HEK293 (cell line): ENCODE data around the gene BUB3.

Experiments used
- FEZF1 ChIP-seq: fragments of 450-650 bp; formaldehyde crosslinking; IDR thresholded peaks from 2 replicates; pipeline ENCODE4 v1.5.1; 2016; ENCODE audit warnings: missing biosample characterization, missing genetic modification characterization
- KLF1 ChIP-seq: fragments of 450-650 bp; formaldehyde crosslinking; IDR thresholded peaks from 2 replicates; pipeline ENCODE4 v1.5.1; 2016; ENCODE audit warnings: missing biosample characterization, missing genetic modification characterization
- KLF8 ChIP-seq: fragments of 450-650 bp; formaldehyde crosslinking; IDR thresholded peaks from 2 replicates; pipeline ENCODE4 v1.5.1; 2016; ENCODE audit warnings: missing biosample characterization, missing genetic modification characterization
- REPIN1 ChIP-seq: fragments of 450-650 bp; formaldehyde crosslinking; IDR thresholded peaks from 2 replicates; pipeline ENCODE4 v1.5.1; 2017; ENCODE audit warnings: missing biosample characterization, missing genetic modification characterization, low read depth
- SETDB1 ChIP-seq: IDR thresholded peaks from one replicate; pipeline ENCODE4 v1.6.1; 2017; ENCODE audit warnings: mild to moderate bottlenecking, low read length, moderate library complexity, mixed read lengths; ENCODE audit not compliant: insufficient read length
- SP2 ChIP-seq: fragments of 450-650 bp; formaldehyde crosslinking; IDR thresholded peaks from 2 replicates; pipeline ENCODE4 v1.5.1; 2016; ENCODE audit warnings: missing biosample characterization, missing genetic modification characterization
- SP3 ChIP-seq: fragments of 450-650 bp; formaldehyde crosslinking; IDR thresholded peaks from 2 replicates; pipeline ENCODE4 v1.5.1; 2016; ENCODE audit warnings: missing biosample characterization, missing genetic modification characterization
- ZBTB20 ChIP-seq: fragments of 450-650 bp; formaldehyde crosslinking; IDR thresholded peaks from 2 replicates; pipeline ENCODE4 v1.5.1; 2016; ENCODE audit warnings: missing biosample characterization, missing genetic modification characterization
- ZBTB21 ChIP-seq: fragments of 450-650 bp; formaldehyde crosslinking; IDR thresholded peaks from 2 replicates; pipeline ENCODE4 v1.5.1; 2017; ENCODE audit warnings: missing biosample characterization, missing genetic modification characterization
- ZNF10 ChIP-seq: fragments of 450-650 bp; formaldehyde crosslinking; IDR thresholded peaks from 2 replicates; pipeline ENCODE4 v1.5.1; 2017; ENCODE audit warnings: missing biosample characterization, missing genetic modification characterization
- ZNF16 ChIP-seq: fragments of 450-650 bp; formaldehyde crosslinking; IDR thresholded peaks from 2 replicates; pipeline ENCODE4 v1.5.1; 2016; ENCODE audit warnings: low read depth, missing biosample characterization, missing genetic modification characterization
- ZNF23 ChIP-seq: fragments of 450-650 bp; formaldehyde crosslinking; IDR thresholded peaks from 2 replicates; pipeline ENCODE4 v1.5.1; 2016; ENCODE audit warnings: missing biosample characterization, missing genetic modification characterization, borderline replicate concordance
- ZNF544 ChIP-seq: fragments of 450-650 bp; formaldehyde crosslinking; IDR thresholded peaks from 2 replicates; pipeline ENCODE4 v1.5.0; 2017; ENCODE audit warnings: missing biosample characterization, missing genetic modification characterization
- ZNF555 ChIP-seq: fragments of 450-650 bp; formaldehyde crosslinking; conservative IDR thresholded peaks from 2 replicates; pipeline ENCODE4 v1.5.1; 2017; ENCODE audit warnings: missing biosample characterization, mild to moderate bottlenecking, missing genetic modification characterization, inconsistent platforms
- ZNF596 ChIP-seq: fragments of 450-650 bp; IDR thresholded peaks from 2 replicates; pipeline ENCODE4 v1.5.0; 2018; ENCODE audit warnings: missing biosample characterization, mild to moderate bottlenecking, missing genetic modification characterization, moderate library complexity
- ZNF777 ChIP-seq: fragments of 450-650 bp; formaldehyde crosslinking; IDR thresholded peaks from 2 replicates; pipeline ENCODE4 v1.5.1; 2017; ENCODE audit warnings: missing biosample characterization, missing genetic modification characterization, borderline replicate concordance
- TF ChIP-seq, protein P1 (sequence below): fragments of 450-650 bp; formaldehyde crosslinking; IDR thresholded peaks from 2 replicates; pipeline ENCODE4 v1.5.1; 2016; ENCODE audit warnings: missing biosample characterization, missing genetic modification characterization
- TF ChIP-seq, protein P2 (sequence below): fragments of 450-650 bp; formaldehyde crosslinking; IDR thresholded peaks from 2 replicates; pipeline ENCODE4 v1.5.1; 2017; ENCODE audit warnings: missing biosample characterization, missing genetic modification characterization
- TF ChIP-seq, protein P3 (sequence below): fragments of 450-650 bp; formaldehyde crosslinking; IDR thresholded peaks from 2 replicates; pipeline ENCODE4 v1.5.1; 2016; ENCODE audit warnings: missing biosample characterization, missing genetic modification characterization
- TF ChIP-seq, protein P4 (sequence below): fragments of 450-650 bp; formaldehyde crosslinking; IDR thresholded peaks from 2 replicates; pipeline ENCODE4 v1.5.1; 2016; ENCODE audit warnings: missing biosample characterization, missing genetic modification characterization
- TF ChIP-seq, protein P5 (sequence below): fragments of 450-650 bp; formaldehyde crosslinking; IDR thresholded peaks from 2 replicates; pipeline ENCODE4 v1.5.1; 2016; ENCODE audit warnings: missing biosample characterization, missing genetic modification characterization

Gene BUB3

DNA sequence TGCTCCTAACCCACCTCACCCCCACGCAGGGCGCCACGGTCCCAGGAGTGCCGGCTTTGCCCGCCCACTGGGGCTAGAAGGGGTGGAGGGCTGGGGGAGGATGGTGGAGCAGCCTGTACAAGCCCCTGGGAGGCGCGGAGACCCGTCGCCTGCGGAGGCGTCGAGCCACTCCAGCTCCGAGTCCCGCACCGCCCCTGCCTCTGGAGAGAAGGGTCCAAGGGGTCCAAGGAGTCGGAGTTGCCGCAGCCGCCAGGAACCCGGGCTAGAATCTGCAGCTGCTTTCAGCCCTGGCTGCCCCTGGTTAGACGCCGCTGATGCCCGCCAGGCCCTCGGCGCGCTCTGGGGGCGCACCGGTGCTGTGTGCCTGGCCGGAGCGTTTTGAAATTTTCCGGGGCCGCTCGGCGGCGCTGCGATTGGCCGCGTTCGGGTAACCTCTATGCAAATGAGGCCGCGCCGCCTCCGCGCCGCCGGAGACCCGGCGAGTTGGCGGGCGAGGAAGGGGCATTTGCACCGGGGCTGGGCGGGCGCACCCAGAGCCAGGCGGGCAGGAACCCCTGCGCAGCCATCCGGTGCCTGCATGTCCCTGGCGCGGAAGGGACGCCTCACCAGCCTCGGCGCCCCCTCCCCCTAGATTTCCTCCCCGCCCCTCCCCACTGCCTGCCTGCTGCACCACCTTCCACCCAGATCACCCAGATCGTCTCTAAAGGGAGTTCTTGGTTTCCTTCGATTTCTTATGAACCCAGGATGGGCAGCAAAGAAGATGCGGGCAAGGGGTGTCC, 6.4 kb upstream of the BUB3 start, which contains the start of gene HMX2 (continued):
- TF ChIP-seq, protein P1, sequence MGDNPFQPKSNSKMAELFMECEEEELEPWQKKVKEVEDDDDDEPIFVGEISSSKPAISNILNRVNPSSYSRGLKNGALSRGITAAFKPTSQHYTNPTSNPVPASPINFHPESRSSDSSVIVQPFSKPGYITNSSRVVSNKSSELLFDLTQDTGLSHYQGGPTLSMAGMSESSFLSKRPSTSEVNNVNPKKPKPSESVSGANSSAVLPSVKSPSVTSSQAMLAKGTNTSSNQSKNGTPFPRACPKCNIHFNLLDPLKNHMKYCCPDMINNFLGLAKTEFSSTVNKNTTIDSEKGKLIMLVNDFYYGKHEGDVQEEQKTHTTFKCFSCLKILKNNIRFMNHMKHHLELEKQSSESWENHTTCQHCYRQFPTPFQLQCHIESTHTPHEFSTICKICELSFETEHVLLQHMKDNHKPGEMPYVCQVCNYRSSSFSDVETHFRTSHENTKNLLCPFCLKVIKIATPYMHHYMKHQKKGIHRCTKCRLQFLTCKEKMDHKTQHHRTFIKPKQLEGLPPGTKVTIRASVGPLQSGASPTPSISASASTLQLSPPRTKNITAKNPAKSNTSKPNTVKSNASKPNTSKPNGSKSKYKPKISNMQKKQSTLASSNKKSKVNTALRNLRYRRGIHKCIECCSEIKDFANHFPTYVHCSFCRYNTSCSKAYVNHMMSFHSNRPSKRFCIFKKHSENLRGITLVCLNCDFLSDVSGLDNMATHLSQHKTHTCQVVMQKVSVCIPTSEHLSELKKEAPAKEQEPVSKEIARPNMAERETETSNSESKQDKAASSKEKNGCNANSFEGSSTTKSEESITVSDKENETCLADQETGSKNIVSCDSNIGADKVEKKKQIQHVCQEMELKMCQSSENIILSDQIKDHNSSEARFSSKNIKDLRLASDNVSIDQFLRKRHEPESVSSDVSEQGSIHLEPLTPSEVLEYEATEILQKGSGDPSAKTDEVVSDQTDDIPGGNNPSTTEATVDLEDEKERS (tag by site-specific recombination): no peak
- TF ChIP-seq ZBTB20 (tag by site-specific recombination): peak; percentile 43; the same call in 1 of the 2 replicates
- no peak for TF ChIP-seq ZNF16 (tag by site-specific recombination)
- TF ChIP-seq, protein P2, sequence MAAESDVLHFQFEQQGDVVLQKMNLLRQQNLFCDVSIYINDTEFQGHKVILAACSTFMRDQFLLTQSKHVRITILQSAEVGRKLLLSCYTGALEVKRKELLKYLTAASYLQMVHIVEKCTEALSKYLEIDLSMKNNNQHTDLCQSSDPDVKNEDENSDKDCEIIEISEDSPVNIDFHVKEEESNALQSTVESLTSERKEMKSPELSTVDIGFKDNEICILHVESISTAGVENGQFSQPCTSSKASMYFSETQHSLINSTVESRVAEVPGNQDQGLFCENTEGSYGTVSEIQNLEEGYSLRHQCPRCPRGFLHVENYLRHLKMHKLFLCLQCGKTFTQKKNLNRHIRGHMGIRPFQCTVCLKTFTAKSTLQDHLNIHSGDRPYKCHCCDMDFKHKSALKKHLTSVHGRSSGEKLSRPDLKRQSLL (tag by site-specific recombination): no peak
- peak; percentile 59 for TF ChIP-seq SP2 (tag by site-specific recombination)
- TF ChIP-seq, protein P3, sequence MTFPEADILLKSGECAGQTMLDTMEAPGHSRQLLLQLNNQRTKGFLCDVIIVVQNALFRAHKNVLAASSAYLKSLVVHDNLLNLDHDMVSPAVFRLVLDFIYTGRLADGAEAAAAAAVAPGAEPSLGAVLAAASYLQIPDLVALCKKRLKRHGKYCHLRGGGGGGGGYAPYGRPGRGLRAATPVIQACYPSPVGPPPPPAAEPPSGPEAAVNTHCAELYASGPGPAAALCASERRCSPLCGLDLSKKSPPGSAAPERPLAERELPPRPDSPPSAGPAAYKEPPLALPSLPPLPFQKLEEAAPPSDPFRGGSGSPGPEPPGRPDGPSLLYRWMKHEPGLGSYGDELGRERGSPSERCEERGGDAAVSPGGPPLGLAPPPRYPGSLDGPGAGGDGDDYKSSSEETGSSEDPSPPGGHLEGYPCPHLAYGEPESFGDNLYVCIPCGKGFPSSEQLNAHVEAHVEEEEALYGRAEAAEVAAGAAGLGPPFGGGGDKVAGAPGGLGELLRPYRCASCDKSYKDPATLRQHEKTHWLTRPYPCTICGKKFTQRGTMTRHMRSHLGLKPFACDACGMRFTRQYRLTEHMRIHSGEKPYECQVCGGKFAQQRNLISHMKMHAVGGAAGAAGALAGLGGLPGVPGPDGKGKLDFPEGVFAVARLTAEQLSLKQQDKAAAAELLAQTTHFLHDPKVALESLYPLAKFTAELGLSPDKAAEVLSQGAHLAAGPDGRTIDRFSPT: no peak
- TF ChIP-seq, protein P4, sequence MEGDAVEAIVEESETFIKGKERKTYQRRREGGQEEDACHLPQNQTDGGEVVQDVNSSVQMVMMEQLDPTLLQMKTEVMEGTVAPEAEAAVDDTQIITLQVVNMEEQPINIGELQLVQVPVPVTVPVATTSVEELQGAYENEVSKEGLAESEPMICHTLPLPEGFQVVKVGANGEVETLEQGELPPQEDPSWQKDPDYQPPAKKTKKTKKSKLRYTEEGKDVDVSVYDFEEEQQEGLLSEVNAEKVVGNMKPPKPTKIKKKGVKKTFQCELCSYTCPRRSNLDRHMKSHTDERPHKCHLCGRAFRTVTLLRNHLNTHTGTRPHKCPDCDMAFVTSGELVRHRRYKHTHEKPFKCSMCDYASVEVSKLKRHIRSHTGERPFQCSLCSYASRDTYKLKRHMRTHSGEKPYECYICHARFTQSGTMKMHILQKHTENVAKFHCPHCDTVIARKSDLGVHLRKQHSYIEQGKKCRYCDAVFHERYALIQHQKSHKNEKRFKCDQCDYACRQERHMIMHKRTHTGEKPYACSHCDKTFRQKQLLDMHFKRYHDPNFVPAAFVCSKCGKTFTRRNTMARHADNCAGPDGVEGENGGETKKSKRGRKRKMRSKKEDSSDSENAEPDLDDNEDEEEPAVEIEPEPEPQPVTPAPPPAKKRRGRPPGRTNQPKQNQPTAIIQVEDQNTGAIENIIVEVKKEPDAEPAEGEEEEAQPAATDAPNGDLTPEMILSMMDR: peak; percentile 64; the same call in 1 of the 2 replicates
- no peak for TF ChIP-seq SP3 (tag by site-specific recombination)
- no peak for TF ChIP-seq SETDB1
- no peak for TF ChIP-seq ZNF23 (tag by site-specific recombination)
- no peak for TF ChIP-seq FEZF1 (tag by site-specific recombination)
- no peak for TF ChIP-seq ZNF596 (tag by site-specific recombination)
- TF ChIP-seq ZNF10: 0 out of 2 replicates have a peak, but pooled peaks have one; percentile 14
- TF ChIP-seq ZNF777 (tag by site-specific recombination): no peak
- no peak for TF ChIP-seq ZNF544 (tag by site-specific recombination)
- TF ChIP-seq REPIN1: no peak
- no peak for TF ChIP-seq ZNF555 (tag by site-specific recombination)
- TF ChIP-seq KLF1: no peak
- no peak for TF ChIP-seq KLF8
- TF ChIP-seq, protein P5, sequence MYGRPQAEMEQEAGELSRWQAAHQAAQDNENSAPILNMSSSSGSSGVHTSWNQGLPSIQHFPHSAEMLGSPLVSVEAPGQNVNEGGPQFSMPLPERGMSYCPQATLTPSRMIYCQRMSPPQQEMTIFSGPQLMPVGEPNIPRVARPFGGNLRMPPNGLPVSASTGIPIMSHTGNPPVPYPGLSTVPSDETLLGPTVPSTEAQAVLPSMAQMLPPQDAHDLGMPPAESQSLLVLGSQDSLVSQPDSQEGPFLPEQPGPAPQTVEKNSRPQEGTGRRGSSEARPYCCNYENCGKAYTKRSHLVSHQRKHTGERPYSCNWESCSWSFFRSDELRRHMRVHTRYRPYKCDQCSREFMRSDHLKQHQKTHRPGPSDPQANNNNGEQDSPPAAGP (tag by site-specific recombination): no peak
- TF ChIP-seq ZBTB21 (tag by site-specific recombination): no peak
